ENCODE measurements around the gene TFE3.

The TFE3 gene

GRCh38 chrX:49043987-49044281 is 777 bp upstream of the TFE3 start:
- Histone ChIP-seq H3K79me2 (ENCODE audit: insufficient read depth, low read length) (0 out of 2 replicates have a peak, but pooled peaks cover 9% of the 10 kb centered on the region), H3K27me3 (ENCODE audit: insufficient read depth, low read length, poor library complexity, severe bottlenecking) (no peaks in the 10 kb centered on the region), H3K4me1 (ENCODE audit: insufficient read depth, low read length, poor library complexity, severe bottlenecking) (peaks cover 25% of the 10 kb centered on the region), H2AFZ (ENCODE audit: low read length) (peak overlapping the region; percentile 66; the same call in 1 of the 2 replicates), H3K9me2 (replicated peaks; ENCODE audit: low read depth, low read length) (no peaks in the 10 kb centered on the region), H3K4me2 (ENCODE audit: low read depth, low read length, poor library complexity, severe bottlenecking) (peak overlapping the region; percentile 46), H3K4me3 (ENCODE audit: low read length, poor library complexity, severe bottlenecking) (peak overlapping the region; percentile 33), H3K9ac (ENCODE audit: low read depth, low read length, poor library complexity, severe bottlenecking) (peak overlapping the region; percentile 50), H3F3A (ENCODE audit: low read depth) (no peaks in the 10 kb centered on the region), H3K9me3 (ENCODE audit: insufficient read depth, low read depth, low read length) (no peaks in the 10 kb centered on the region), H3K36me3 (ENCODE audit: insufficient read depth, low read length) (no peaks in the 10 kb centered on the region), H4K20me1 (ENCODE audit: insufficient read depth, low read length, poor library complexity, severe bottlenecking) (no peaks in the 10 kb centered on the region)
- TF ChIP-seq EZH2phosphoT487 (IDR thresholded peaks at IDR 0.05; ENCODE audit: borderline replicate concordance) (no peak), CTCF (conservative IDR thresholded peaks at IDR 0.05; ENCODE audit: low read length) (no peak)

- Histone ChIP-seq H3K9me3 (ENCODE audit: insufficient read depth, low read depth, low read length) (no peaks in the 10 kb centered on the region), H3K4me2 (ENCODE audit: low read depth, low read length, poor library complexity, severe bottlenecking) (peak overlapping the region; percentile 75)
These were observed 457 bp downstream of the TFE3 start for GRCh38 chrX:49042581-49043219.

GRCh38 chrX:49041744-49042580 is 1.2 kb downstream of the TFE3 start:
- H3K9me3 ChIP-seq (ENCODE audit: insufficient read depth, low read depth, low read length) = no peaks in the 10 kb centered on the region
- H3K27me3 ChIP-seq (ENCODE audit: insufficient read depth, low read length, poor library complexity, severe bottlenecking) = no peaks in the 10 kb centered on the region
- no peaks in the 10 kb centered on the region for H4K20me1 ChIP-seq (ENCODE audit: insufficient read depth, low read length, poor library complexity, severe bottlenecking)
- no peak overlapping the region for H2AFZ ChIP-seq (ENCODE audit: low read length)
- peaks cover 25% of the 10 kb centered on the region for H3K4me1 ChIP-seq (ENCODE audit: insufficient read depth, low read length, poor library complexity, severe bottlenecking)
- 0 out of 2 replicates have a peak, but pooled peaks cover 9% of the 10 kb centered on the region for H3K79me2 ChIP-seq (ENCODE audit: insufficient read depth, low read length)
- H3K4me3 ChIP-seq (ENCODE audit: low read length, poor library complexity, severe bottlenecking) = peak overlapping the region; percentile 81
- peak overlapping the region; percentile 75 for H3K4me2 ChIP-seq (ENCODE audit: low read depth, low read length, poor library complexity, severe bottlenecking)
- H3K9ac ChIP-seq (ENCODE audit: low read depth, low read length, poor library complexity, severe bottlenecking) = peak overlapping the region; percentile 82
- no peaks in the 10 kb centered on the region for H3F3A ChIP-seq (ENCODE audit: low read depth)
- TF ChIP-seq CTCF (conservative IDR thresholded peaks at IDR 0.05; ENCODE audit: low read length) (no peak), EZH2phosphoT487 (IDR thresholded peaks at IDR 0.05; ENCODE audit: borderline replicate concordance) (no peak)
- no peaks in the 10 kb centered on the region for H3K9me2 ChIP-seq (replicated peaks; ENCODE audit: low read depth, low read length)
- H3K36me3 ChIP-seq (ENCODE audit: insufficient read depth, low read length) = no peaks in the 10 kb centered on the region

More at GRCh38 chrX:49042581-49043219, 457 bp downstream of the TFE3 start:
- Histone ChIP-seq H3K9me2 (replicated peaks; ENCODE audit: low read depth, low read length) (no peaks in the 10 kb centered on the region), H2AFZ (ENCODE audit: low read length) (peak overlapping the region; percentile 67), H3K9ac (ENCODE audit: low read depth, low read length, poor library complexity, severe bottlenecking) (peak overlapping the region; percentile 82), H3F3A (ENCODE audit: low read depth) (no peaks in the 10 kb centered on the region), H3K36me3 (ENCODE audit: insufficient read depth, low read length) (no peaks in the 10 kb centered on the region), H3K4me1 (ENCODE audit: insufficient read depth, low read length, poor library complexity, severe bottlenecking) (peaks cover 25% of the 10 kb centered on the region), H4K20me1 (ENCODE audit: insufficient read depth, low read length, poor library complexity, severe bottlenecking) (no peaks in the 10 kb centered on the region), H3K4me3 (ENCODE audit: low read length, poor library complexity, severe bottlenecking) (peak overlapping the region; percentile 81), H3K27me3 (ENCODE audit: insufficient read depth, low read length, poor library complexity, severe bottlenecking) (no peaks in the 10 kb centered on the region), H3K79me2 (ENCODE audit: insufficient read depth, low read length) (0 out of 2 replicates have a peak, but pooled peaks cover 9% of the 10 kb centered on the region)
- TF ChIP-seq CTCF (conservative IDR thresholded peaks at IDR 0.05; ENCODE audit: low read length) (no peak), EZH2phosphoT487 (IDR thresholded peaks at IDR 0.05; ENCODE audit: borderline replicate concordance) (no peak)

Measured in Loucy (cell line).